Measurements from ENCODE around the gene PIP5K1B. TPM values are rescaled to one million over a fixed set of nuclear protein-coding genes. Genes with fewer than 3 reads are reported as not detected.

PIP5K1B gene
- total and polyA plus RNA-seq, 4 donors, result 0.09 to 30.9 (median 0.29) TPM

DNA sequence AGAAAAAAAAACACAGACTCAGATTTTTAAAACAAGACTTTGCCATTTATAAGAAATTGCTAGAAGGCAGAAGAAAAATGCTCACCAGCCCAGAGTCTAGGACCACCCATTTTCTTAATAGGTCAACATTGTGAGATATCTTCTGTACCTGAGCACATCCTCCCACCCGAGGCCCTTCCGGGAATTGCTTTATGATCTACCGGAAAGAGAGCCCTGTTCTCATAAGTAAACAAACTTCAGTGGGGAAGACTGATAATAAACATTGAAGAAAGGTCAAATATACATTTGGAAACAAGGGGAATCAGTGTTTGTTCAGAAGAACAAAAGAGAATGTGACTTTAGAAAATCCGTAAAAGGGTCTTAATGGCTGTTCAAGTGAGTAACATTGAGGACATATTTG, 264.5 kb downstream of the PIP5K1B start:
- 24% methylated on average over 4 of the region's 4 CpGs for WGBS
- peaks cover 0 to 2% (median 0%) of the 10 kb centered on the region in 4 donors for H3K27me3 ChIP-seq (ENCODE audit: control insufficient read depth in 4 of 4, insufficient read depth in 4 of 4, low read length in 3 of 4)
- no peak for DNase-seq (ENCODE audit: low spot score)
- no peaks in the 10 kb centered on the region for H3K36me3 ChIP-seq (ENCODE audit: control insufficient read depth in 4 of 4, insufficient read depth in 3 of 4, low read depth in 1 of 4, low read length in 3 of 4)
- H3K9ac ChIP-seq (ENCODE audit: low read depth in 1 of 2, low read length in 2 of 2), result no peak overlapping the region
- no peak overlapping the region for H3K27ac ChIP-seq (ENCODE audit: low read depth in 1 of 2, low read length in 2 of 2)
- H3K4me1 ChIP-seq (ENCODE audit: control insufficient read depth in 4 of 4, insufficient read depth in 4 of 4, low read length in 3 of 4), result no peaks in the 10 kb centered on the region
- H3K4me3 ChIP-seq (ENCODE audit: low read depth in 1 of 3, low read length in 3 of 3), result no peak overlapping the region
- TF ChIP-seq, protein P1, sequence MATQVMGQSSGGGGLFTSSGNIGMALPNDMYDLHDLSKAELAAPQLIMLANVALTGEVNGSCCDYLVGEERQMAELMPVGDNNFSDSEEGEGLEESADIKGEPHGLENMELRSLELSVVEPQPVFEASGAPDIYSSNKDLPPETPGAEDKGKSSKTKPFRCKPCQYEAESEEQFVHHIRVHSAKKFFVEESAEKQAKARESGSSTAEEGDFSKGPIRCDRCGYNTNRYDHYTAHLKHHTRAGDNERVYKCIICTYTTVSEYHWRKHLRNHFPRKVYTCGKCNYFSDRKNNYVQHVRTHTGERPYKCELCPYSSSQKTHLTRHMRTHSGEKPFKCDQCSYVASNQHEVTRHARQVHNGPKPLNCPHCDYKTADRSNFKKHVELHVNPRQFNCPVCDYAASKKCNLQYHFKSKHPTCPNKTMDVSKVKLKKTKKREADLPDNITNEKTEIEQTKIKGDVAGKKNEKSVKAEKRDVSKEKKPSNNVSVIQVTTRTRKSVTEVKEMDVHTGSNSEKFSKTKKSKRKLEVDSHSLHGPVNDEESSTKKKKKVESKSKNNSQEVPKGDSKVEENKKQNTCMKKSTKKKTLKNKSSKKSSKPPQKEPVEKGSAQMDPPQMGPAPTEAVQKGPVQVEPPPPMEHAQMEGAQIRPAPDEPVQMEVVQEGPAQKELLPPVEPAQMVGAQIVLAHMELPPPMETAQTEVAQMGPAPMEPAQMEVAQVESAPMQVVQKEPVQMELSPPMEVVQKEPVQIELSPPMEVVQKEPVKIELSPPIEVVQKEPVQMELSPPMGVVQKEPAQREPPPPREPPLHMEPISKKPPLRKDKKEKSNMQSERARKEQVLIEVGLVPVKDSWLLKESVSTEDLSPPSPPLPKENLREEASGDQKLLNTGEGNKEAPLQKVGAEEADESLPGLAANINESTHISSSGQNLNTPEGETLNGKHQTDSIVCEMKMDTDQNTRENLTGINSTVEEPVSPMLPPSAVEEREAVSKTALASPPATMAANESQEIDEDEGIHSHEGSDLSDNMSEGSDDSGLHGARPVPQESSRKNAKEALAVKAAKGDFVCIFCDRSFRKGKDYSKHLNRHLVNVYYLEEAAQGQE (IDR thresholded peaks at IDR 0.05), result no peak
- TF ChIP-seq TAF1 (conservative IDR thresholded peaks at IDR 0.05), result no peak
- TF ChIP-seq YY1 (IDR thresholded peaks at IDR 0.05), result no peak
- TF ChIP-seq EGR1 (IDR thresholded peaks at IDR 0.05; ENCODE audit: low read depth in 2 of 2), result no peak
- TF ChIP-seq HNF4G (IDR thresholded peaks at IDR 0.05), result no peak
- TF ChIP-seq, protein P2, sequence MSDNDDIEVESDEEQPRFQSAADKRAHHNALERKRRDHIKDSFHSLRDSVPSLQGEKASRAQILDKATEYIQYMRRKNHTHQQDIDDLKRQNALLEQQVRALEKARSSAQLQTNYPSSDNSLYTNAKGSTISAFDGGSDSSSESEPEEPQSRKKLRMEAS (IDR thresholded peaks at IDR 0.05), result no peak
- TF ChIP-seq FOXA2 (IDR thresholded peaks at IDR 0.05), result no peak
- no peak for TF ChIP-seq HNF4A (conservative IDR thresholded peaks at IDR 0.05)
- TF ChIP-seq RXRA (IDR thresholded peaks at IDR 0.05), result no peak
- TF ChIP-seq NR2F2 (IDR thresholded peaks at IDR 0.05), result no peak
- no peak for TF ChIP-seq RAD21 (IDR thresholded peaks at IDR 0.05)
- no peaks in the 10 kb centered on the region for H3K9me3 ChIP-seq (ENCODE audit: control insufficient read depth in 4 of 4, low read length in 3 of 4)

DNA sequence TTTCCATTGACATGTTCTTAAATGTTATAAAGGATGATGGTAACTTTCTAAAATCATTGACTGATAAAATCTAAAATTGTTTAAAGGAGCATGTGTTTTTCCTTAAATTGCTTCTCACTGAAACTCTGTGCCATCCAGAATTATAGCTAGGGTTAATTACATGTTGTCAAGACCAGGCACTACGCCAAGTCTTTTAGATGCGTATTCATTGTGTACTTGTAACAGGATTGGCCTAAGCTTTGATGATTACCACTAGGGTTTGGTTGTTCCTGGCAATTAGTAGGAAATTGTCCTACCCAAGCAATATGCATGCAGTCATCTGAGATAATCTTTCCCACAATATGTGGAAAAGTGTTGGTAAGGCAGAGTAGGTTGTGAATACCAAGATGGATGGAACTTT, 265.1 kb downstream of the PIP5K1B start:
- H3K27ac ChIP-seq (ENCODE audit: low read depth in 1 of 2, low read length in 2 of 2), result no peak overlapping the region

More for the DNA sequence above, 265.1 kb downstream of the PIP5K1B start:
- Histone ChIP-seq H3K9ac (ENCODE audit: low read depth in 1 of 2, low read length in 2 of 2) (no peak overlapping the region), H3K4me1 (ENCODE audit: control insufficient read depth in 4 of 4, insufficient read depth in 4 of 4, low read length in 3 of 4) (no peaks in the 10 kb centered on the region), H3K9me3 (ENCODE audit: control insufficient read depth in 4 of 4, low read length in 3 of 4) (no peaks in the 10 kb centered on the region), H3K27me3 (ENCODE audit: control insufficient read depth in 4 of 4, insufficient read depth in 4 of 4, low read length in 3 of 4) (peaks cover 0 to 2% (median 0%) of the 10 kb centered on the region in 4 donors), H3K36me3 (ENCODE audit: control insufficient read depth in 4 of 4, insufficient read depth in 3 of 4, low read depth in 1 of 4, low read length in 3 of 4) (no peaks in the 10 kb centered on the region), H3K4me3 (ENCODE audit: low read depth in 1 of 3, low read length in 3 of 3) (no peak overlapping the region)
- no peak for DNase-seq (ENCODE audit: low spot score)
- 76% methylated on average over 2 of the region's 2 CpGs for WGBS
- TF ChIP-seq, protein P3, sequence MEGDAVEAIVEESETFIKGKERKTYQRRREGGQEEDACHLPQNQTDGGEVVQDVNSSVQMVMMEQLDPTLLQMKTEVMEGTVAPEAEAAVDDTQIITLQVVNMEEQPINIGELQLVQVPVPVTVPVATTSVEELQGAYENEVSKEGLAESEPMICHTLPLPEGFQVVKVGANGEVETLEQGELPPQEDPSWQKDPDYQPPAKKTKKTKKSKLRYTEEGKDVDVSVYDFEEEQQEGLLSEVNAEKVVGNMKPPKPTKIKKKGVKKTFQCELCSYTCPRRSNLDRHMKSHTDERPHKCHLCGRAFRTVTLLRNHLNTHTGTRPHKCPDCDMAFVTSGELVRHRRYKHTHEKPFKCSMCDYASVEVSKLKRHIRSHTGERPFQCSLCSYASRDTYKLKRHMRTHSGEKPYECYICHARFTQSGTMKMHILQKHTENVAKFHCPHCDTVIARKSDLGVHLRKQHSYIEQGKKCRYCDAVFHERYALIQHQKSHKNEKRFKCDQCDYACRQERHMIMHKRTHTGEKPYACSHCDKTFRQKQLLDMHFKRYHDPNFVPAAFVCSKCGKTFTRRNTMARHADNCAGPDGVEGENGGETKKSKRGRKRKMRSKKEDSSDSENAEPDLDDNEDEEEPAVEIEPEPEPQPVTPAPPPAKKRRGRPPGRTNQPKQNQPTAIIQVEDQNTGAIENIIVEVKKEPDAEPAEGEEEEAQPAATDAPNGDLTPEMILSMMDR (IDR thresholded peaks at IDR 0.05; ENCODE audit: low read depth, low read length, missing input control), result no peak
- TF ChIP-seq, protein P4, sequence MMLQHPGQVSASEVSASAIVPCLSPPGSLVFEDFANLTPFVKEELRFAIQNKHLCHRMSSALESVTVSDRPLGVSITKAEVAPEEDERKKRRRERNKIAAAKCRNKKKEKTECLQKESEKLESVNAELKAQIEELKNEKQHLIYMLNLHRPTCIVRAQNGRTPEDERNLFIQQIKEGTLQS (IDR thresholded peaks at IDR 0.05), result no peak
- TF ChIP-seq GABPA (IDR thresholded peaks at IDR 0.05 in 1 of 2, conservative IDR thresholded peaks at IDR 0.05 in 1 of 2) (no peak), FOXA2 (IDR thresholded peaks at IDR 0.05) (no peak), HNF4G (IDR thresholded peaks at IDR 0.05) (no peak), FOXA1 (IDR thresholded peaks at IDR 0.05) (no peak), EGR1 (IDR thresholded peaks at IDR 0.05; ENCODE audit: low read depth in 2 of 2) (no peak), JUND (IDR thresholded peaks at IDR 0.05) (no peak), HNF4A (conservative IDR thresholded peaks at IDR 0.05) (no peak), SP1 (IDR thresholded peaks at IDR 0.05) (no peak), NR2F2 (IDR thresholded peaks at IDR 0.05) (no peak)
- TF ChIP-seq, protein P5, sequence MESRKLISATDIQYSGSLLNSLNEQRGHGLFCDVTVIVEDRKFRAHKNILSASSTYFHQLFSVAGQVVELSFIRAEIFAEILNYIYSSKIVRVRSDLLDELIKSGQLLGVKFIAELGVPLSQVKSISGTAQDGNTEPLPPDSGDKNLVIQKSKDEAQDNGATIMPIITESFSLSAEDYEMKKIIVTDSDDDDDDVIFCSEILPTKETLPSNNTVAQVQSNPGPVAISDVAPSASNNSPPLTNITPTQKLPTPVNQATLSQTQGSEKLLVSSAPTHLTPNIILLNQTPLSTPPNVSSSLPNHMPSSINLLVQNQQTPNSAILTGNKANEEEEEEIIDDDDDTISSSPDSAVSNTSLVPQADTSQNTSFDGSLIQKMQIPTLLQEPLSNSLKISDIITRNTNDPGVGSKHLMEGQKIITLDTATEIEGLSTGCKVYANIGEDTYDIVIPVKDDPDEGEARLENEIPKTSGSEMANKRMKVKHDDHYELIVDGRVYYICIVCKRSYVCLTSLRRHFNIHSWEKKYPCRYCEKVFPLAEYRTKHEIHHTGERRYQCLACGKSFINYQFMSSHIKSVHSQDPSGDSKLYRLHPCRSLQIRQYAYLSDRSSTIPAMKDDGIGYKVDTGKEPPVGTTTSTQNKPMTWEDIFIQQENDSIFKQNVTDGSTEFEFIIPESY (IDR thresholded peaks at IDR 0.05), result no peak
- TF ChIP-seq, protein P2 (IDR thresholded peaks at IDR 0.05), result no peak
